Activated CD4-positive, alpha-beta T cell treated with anti-CD3 and anti-CD28 coated beads, Interleukin-2, amount 10 ng/mL, durations not matched to agents 24 days and 14 days (primary cell): ENCODE data around the gene COQ8B. TPM values are rescaled to one million over a fixed set of nuclear protein-coding genes. Genes with fewer than 3 reads are reported as not detected.
"Not testable (repeated sequence)": the region's sequence is repeated elsewhere in the genome, so short reads cannot be mapped to it uniquely, and the experiment has no call there.

ENCODE experiments used
- DNase-seq: peaks from one replicate; pipeline ENCODE4 v3.0.0; 2022
- H3K27ac Mint-ChIP-seq: one replicate; pipeline ENCODE4 v1.8.0; 2022; ENCODE audit warnings: mild to moderate bottlenecking, mixed read lengths
- H3K27me3 Mint-ChIP-seq: one replicate; pipeline ENCODE4 v1.8.0; 2022; ENCODE audit warnings: mixed read lengths
- H3K36me3 Mint-ChIP-seq: one replicate; pipeline ENCODE4 v1.8.0; 2022; ENCODE audit warnings: low read depth, mild to moderate bottlenecking, mixed read lengths
- H3K4me1 Mint-ChIP-seq: one replicate; pipeline ENCODE4 v1.8.0; 2021; ENCODE audit warnings: mixed read lengths
- H3K4me3 Mint-ChIP-seq: one replicate; pipeline ENCODE4 v1.8.0; 2022; ENCODE audit warnings: mild to moderate bottlenecking, moderate library complexity, mixed read lengths
- H3K9me3 Mint-ChIP-seq: one replicate; pipeline ENCODE4 v1.8.0; 2021; ENCODE audit warnings: mixed read lengths
- intact Hi-C: fragments of 100-400 bp; cut with micrococcal nuclease; formaldehyde crosslinking; loops from one replicate; pipeline ENCODE4 v1.15.1; 2023
- total RNA-seq: library from RNA; stranded (reverse); gene quantifications from 2 replicates; pipeline ENCODE4 v1.2.3, GENCODE V29; 2022

COQ8B gene
- total RNA-seq, 1 donor from 2014 or later, result 33.4 TPM

- H3K4me1 Mint-ChIP-seq, H3K36me3 Mint-ChIP-seq, H3K27me3 Mint-ChIP-seq, H3K27ac Mint-ChIP-seq, H3K4me3 Mint-ChIP-seq, DNase-seq, H3K9me3 Mint-ChIP-seq, intact Hi-C loops: not testable (repeated sequence)
Measured at GRCh38 chr19:40655684-40656083, 61.0 kb downstream of the COQ8B start.

- H3K27ac Mint-ChIP-seq, H3K27me3 Mint-ChIP-seq, H3K36me3 Mint-ChIP-seq, H3K4me3 Mint-ChIP-seq, intact Hi-C loops, H3K9me3 Mint-ChIP-seq, H3K4me1 Mint-ChIP-seq, DNase-seq: not testable (repeated sequence)
Measured at GRCh38 chr19:40652303-40652702, 64.4 kb downstream of the COQ8B start.

GRCh38 chr19:40650749-40651305, 65.9 kb downstream of the COQ8B start:
- Mint-ChIP-seq H3K4me1 (peaks cover 4% of the 10 kb centered on the region), H3K27me3 (peaks cover 6% of the 10 kb centered on the region), H3K9me3 (no peaks in the 10 kb centered on the region), H3K36me3 (no peaks in the 10 kb centered on the region), H3K4me3 (no peak overlapping the region), H3K27ac (no peak overlapping the region)
- DNase-seq, result no peak
- intact Hi-C loops, result no loop called here

GRCh38 chr19:40649903-40650675, 66.6 kb downstream of the COQ8B start:
- intact Hi-C loops, H3K36me3 Mint-ChIP-seq, H3K4me1 Mint-ChIP-seq: not testable (repeated sequence)

GRCh38 chr19:40646743-40647254, 69.9 kb downstream of the COQ8B start:
- H3K9me3 Mint-ChIP-seq, result no peaks in the 10 kb centered on the region
- intact Hi-C loops, result no loop called here
- no peak overlapping the region for H3K4me3 Mint-ChIP-seq
- peaks cover 6% of the 10 kb centered on the region for H3K4me1 Mint-ChIP-seq
- H3K27ac Mint-ChIP-seq, result no peak overlapping the region
- no peaks in the 10 kb centered on the region for H3K36me3 Mint-ChIP-seq
- H3K27me3 Mint-ChIP-seq, result peaks cover 8% of the 10 kb centered on the region
- no peak for DNase-seq

More at GRCh38 chr19:40649903-40650675, 66.6 kb downstream of the COQ8B start:
- not testable (repeated sequence) for H3K9me3 Mint-ChIP-seq, H3K27me3 Mint-ChIP-seq, DNase-seq, H3K27ac Mint-ChIP-seq, H3K4me3 Mint-ChIP-seq

GRCh38 chr19:40642757-40643305, 73.9 kb downstream of the COQ8B start:
- no peak overlapping the region for H3K27ac Mint-ChIP-seq
- H3K4me3 Mint-ChIP-seq, result no peak overlapping the region
- H3K9me3 Mint-ChIP-seq, result no peaks in the 10 kb centered on the region
- intact Hi-C loops, result no loop called here
- no peak for DNase-seq
- peaks cover 6% of the 10 kb centered on the region for H3K27me3 Mint-ChIP-seq
- H3K36me3 Mint-ChIP-seq, result no peaks in the 10 kb centered on the region
- H3K4me1 Mint-ChIP-seq, result peaks cover 6% of the 10 kb centered on the region

GRCh38 chr19:40642051-40642706, 74.5 kb downstream of the COQ8B start:
- no peak for DNase-seq
- Mint-ChIP-seq H3K4me1 (peaks cover 6% of the 10 kb centered on the region), H3K4me3 (no peak overlapping the region), H3K9me3 (no peaks in the 10 kb centered on the region), H3K27me3 (peaks cover 6% of the 10 kb centered on the region), H3K27ac (no peak overlapping the region), H3K36me3 (no peaks in the 10 kb centered on the region)
- intact Hi-C loops, result no loop called here

Other genes with a start within 250 kb of the COQ8B start
- gene SPTBN4, start 249.9 kb downstream of the COQ8B start, total RNA-seq, result 0.36 and 0.51 TPM in 2 replicates
- gene SHKBP1, start 140.0 kb downstream of the COQ8B start, total RNA-seq, result 111 and 113 TPM in 2 replicates
- gene LTBP4, start 115.5 kb downstream of the COQ8B start, total RNA-seq, result 123 and 126 TPM in 2 replicates
- gene NUMBL, start 26.2 kb downstream of the COQ8B start, total RNA-seq, result 18.9 and 24.2 TPM in 2 replicates
- 7.7 and 8.6 TPM in 2 replicates for gene ITPKC, start 226 bp upstream of the COQ8B start, total RNA-seq
- gene ACTMAP, start 33.6 kb upstream of the COQ8B start, total RNA-seq, result 8.6 and 9.4 TPM in 2 replicates
- gene SNRPA, start 34.3 kb upstream of the COQ8B start, total RNA-seq, result 268 and 273 TPM in 2 replicates
- 0.56 TPM in 1 of 2 replicates, not detected in the other for gene MIA, start 58.6 kb upstream of the COQ8B start, total RNA-seq
- gene RAB4B, start 61.4 kb upstream of the COQ8B start, total RNA-seq, result 36.3 and 41.0 TPM in 2 replicates
- 88.9 and 94.4 TPM in 2 replicates for gene EGLN2, start 82.3 kb upstream of the COQ8B start, total RNA-seq
- not detected in 2 replicates for gene CYP2A6, start 133.6 kb upstream of the COQ8B start, total RNA-seq
- not detected in 2 replicates for gene CYP2A7, start 165.3 kb upstream of the COQ8B start, total RNA-seq